ENCODE measurements around the gene SYTL3.

DNA sequence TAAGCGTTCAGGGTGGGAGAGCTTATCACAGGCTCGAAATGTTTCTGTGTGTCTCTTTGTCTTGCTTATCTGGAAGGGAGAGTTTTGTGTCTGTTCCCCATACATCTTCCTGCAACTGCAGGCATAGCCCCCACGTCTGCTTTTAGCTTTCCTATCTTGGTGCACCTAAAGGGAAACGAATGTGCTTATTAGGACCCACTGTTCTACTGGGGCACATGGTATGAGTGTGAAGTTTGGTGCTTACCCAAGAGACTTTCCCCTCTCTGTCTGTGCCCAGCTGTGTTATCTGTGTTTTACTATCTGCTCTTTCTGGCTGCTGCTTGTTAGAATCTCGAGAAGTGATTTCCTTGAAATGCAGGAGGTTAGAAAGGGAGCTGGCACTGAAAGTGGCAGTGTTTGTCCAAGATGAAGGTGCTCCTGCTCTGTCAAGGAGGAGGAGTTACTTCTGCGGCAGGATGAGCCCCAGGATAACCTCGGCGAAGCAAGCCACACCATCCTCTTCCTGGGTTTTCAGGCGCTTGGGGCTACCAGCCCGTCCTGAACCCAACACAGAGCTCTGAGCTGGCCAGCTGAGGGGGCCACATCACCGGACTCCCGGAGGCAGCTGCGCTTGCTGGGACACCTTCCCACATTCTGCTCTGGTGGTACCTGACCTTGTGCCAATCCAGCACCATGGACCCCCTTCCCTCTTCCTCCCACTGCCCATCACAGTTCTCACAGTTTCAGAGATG is 28.7 kb upstream of the SYTL3 start:
- TF ChIP-seq, protein P1, sequence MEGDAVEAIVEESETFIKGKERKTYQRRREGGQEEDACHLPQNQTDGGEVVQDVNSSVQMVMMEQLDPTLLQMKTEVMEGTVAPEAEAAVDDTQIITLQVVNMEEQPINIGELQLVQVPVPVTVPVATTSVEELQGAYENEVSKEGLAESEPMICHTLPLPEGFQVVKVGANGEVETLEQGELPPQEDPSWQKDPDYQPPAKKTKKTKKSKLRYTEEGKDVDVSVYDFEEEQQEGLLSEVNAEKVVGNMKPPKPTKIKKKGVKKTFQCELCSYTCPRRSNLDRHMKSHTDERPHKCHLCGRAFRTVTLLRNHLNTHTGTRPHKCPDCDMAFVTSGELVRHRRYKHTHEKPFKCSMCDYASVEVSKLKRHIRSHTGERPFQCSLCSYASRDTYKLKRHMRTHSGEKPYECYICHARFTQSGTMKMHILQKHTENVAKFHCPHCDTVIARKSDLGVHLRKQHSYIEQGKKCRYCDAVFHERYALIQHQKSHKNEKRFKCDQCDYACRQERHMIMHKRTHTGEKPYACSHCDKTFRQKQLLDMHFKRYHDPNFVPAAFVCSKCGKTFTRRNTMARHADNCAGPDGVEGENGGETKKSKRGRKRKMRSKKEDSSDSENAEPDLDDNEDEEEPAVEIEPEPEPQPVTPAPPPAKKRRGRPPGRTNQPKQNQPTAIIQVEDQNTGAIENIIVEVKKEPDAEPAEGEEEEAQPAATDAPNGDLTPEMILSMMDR (IDR thresholded peaks at IDR 0.05) = no peak
- no peak for TF ChIP-seq POLR2AphosphoS5 (IDR thresholded peaks at IDR 0.05)

All from prostate gland (tissue), 2 donors.